HepG2 (cell line): Measurements from ENCODE around the gene ATE1. TPM values are rescaled to one million over a fixed set of nuclear protein-coding genes. Genes with fewer than 3 reads are reported as not detected.

Experiments
- DMAP1 ChIP-seq: IDR thresholded peaks from 2 replicates; pipeline ENCODE4 v1.6.1; 2016
- DNMT3B ChIP-seq: conservative IDR thresholded peaks from 2 replicates; pipeline ENCODE4 v1.6.1; 2016; ENCODE audit warnings: missing biosample characterization, control low read depth
- ESRRA ChIP-seq: sonication (generic); formaldehyde crosslinking; IDR thresholded peaks from 2 replicates; pipeline ENCODE4 v1.5.1; 2020; ENCODE audit warnings: mild to moderate bottlenecking, low read depth, missing genetic modification reagents
- FOXA3 ChIP-seq: IDR thresholded peaks from 2 replicates; pipeline ENCODE4 v1.6.1; 2016; ENCODE audit warnings: missing genetic modification reagents, missing compliant biosample characterization
- KIAA2018 ChIP-seq: sonication (generic); formaldehyde crosslinking; IDR thresholded peaks from 2 replicates; pipeline ENCODE4 v1.5.0; 2020; ENCODE audit warnings: mild to moderate bottlenecking, missing genetic modification reagents, borderline replicate concordance
- LCORL ChIP-seq, 2 experiments: fragments of 450-650 bp in 1 of 2; sonication (generic) in 1 of 2; formaldehyde crosslinking in 1 of 2; IDR thresholded peaks; 2 replicates each; pipeline versions ENCODE4 v1.5.0 to v1.6.1; 2017 to 2020; ENCODE audit warnings: antibody characterized with exemption in 1 of 2, missing genetic modification reagents in 1 of 2
- MAFK ChIP-seq, 2 experiments: IDR thresholded peaks in 1 of 2; conservative IDR thresholded peaks in 1 of 2; 2 replicates each; pipeline ENCODE4 v1.6.1; 2011; ENCODE audit warnings: improper control_type of control experiment in 2 of 2, low read length in 2 of 2
- RORA ChIP-seq: sonication (generic); formaldehyde crosslinking; IDR thresholded peaks from 2 replicates; pipeline ENCODE4 v1.5.0; 2020; ENCODE audit warnings: mild to moderate bottlenecking, missing genetic modification reagents, moderate library complexity
- SIN3B ChIP-seq: fragments of 150-350 bp; IDR thresholded peaks from 2 replicates; pipeline ENCODE4 v1.6.1; 2014; ENCODE audit warnings: low read length
- SIX4 ChIP-seq: sonication (generic); formaldehyde crosslinking; IDR thresholded peaks from 2 replicates; pipeline ENCODE4 v1.4.0; 2020; ENCODE audit warnings: missing genetic modification reagents
- TCF12 ChIP-seq, 2 experiments: fragments of 450-650 bp in 1 of 2; sonication (generic) in 1 of 2; formaldehyde crosslinking in 1 of 2; IDR thresholded peaks; 2 replicates each; pipeline versions ENCODE4 v1.6.1 to v1.8.0; 2017 to 2022; ENCODE audit warnings: antibody characterized with exemption in 1 of 2, mild to moderate bottlenecking in 1 of 2, missing genetic modification reagents in 1 of 2, moderate library complexity in 1 of 2
- ZFP90 ChIP-seq: sonication (generic); formaldehyde crosslinking; IDR thresholded peaks from 2 replicates; pipeline ENCODE4 v1.8.0; 2022; ENCODE audit warnings: missing genetic modification reagents, mild to moderate bottlenecking, inconsistent platforms, borderline replicate concordance
- ZGPAT ChIP-seq: IDR thresholded peaks from 2 replicates; pipeline ENCODE4 v1.6.1; 2016; ENCODE audit warnings: mild to moderate bottlenecking
- ZNF232 ChIP-seq: sonication (generic); formaldehyde crosslinking; IDR thresholded peaks from 2 replicates; pipeline ENCODE4 v1.4.0; 2020; ENCODE audit warnings: missing genetic modification reagents, borderline replicate concordance
- ZNF552 ChIP-seq: sonication (generic); formaldehyde crosslinking; IDR thresholded peaks from 2 replicates; pipeline ENCODE4 v1.9.0; 2022; ENCODE audit warnings: missing genetic modification reagents, mild to moderate bottlenecking, borderline replicate concordance
- ZNF800 ChIP-seq: sonication (generic); formaldehyde crosslinking; IDR thresholded peaks from 2 replicates; pipeline ENCODE4 v1.4.0; 2020; ENCODE audit warnings: missing genetic modification reagents
- ZSCAN21 ChIP-seq: sonication (generic); formaldehyde crosslinking; IDR thresholded peaks from 2 replicates; pipeline ENCODE4 v1.8.0; 2022; ENCODE audit warnings: mild to moderate bottlenecking, missing genetic modification reagents, moderate library complexity, borderline replicate concordance
- ZSCAN25 ChIP-seq: sonication (generic); formaldehyde crosslinking; IDR thresholded peaks from 2 replicates; pipeline ENCODE4 v1.8.0; 2022; ENCODE audit warnings: mild to moderate bottlenecking, missing genetic modification reagents
- ZSCAN29 ChIP-seq: sonication (generic); formaldehyde crosslinking; conservative IDR thresholded peaks from 2 replicates; pipeline ENCODE4 v1.4.0; 2020; ENCODE audit warnings: mild to moderate bottlenecking, missing genetic modification reagents
- polyA plus RNA-seq, 8 experiments: library from polyadenylated mRNA; depleted of rRNA in 3 of 8; stranded (reverse) in 7 of 8; unstranded in 1 of 8; fragments of >200 nt; fragmentation: Illumina TruSeq in 4 of 8; extraction: Trizol in 4 of 8; gene quantifications; 2 replicates each; pipeline versions ENCODE4 v1.2.1 to v1.2.3, GENCODE V29; 2011 to 2016; ENCODE audit warnings: low read depth in 4 of 8, missing spikeins in 1 of 8, mixed read lengths in 1 of 8; ENCODE audit not compliant: insufficient read depth in 1 of 8
- total RNA-seq, 5 experiments: library from RNA; depleted of rRNA; stranded (reverse); fragments of >200 nt; fragmentation: Illumina TruSeq; extraction: Trizol; gene quantifications; 2 replicates each; pipeline ENCODE4 v1.2.3, GENCODE V29; 2016; ENCODE audit warnings: low read depth in 1 of 5

ATE1 gene
- total and polyA plus RNA-seq, 2 of the 13 experiments (the other 11 are each of a cell fraction or from before 2014, with no cell fraction given) = 17.5 to 42.2 TPM

GRCh38 chr10:121935702-121936101 is 7.9 kb upstream of the ATE1 start (continued):
- TF ChIP-seq TCF12 (IDR thresholded peaks at IDR 0.05) = no peak
- TF ChIP-seq TCF12 (CRISPR knock-in tag; IDR thresholded peaks at IDR 0.05) = no peak
- peak; percentile 44; the same call in 1 of the 2 replicates for TF ChIP-seq DMAP1
- TF ChIP-seq RORA (CRISPR knock-in tag) = no peak
- no peak for TF ChIP-seq ZFP90
- TF ChIP-seq ZNF232 (CRISPR knock-in tag) = no peak
- no peak for TF ChIP-seq ZNF552 (CRISPR knock-in tag)
- TF ChIP-seq DNMT3B (CRISPR knock-in tag) = no peak
- TF ChIP-seq ZSCAN29 = 0 out of 2 replicates have a peak, but pooled peaks have one; percentile 67
- no peak for TF ChIP-seq LCORL (IDR thresholded peaks at IDR 0.05)
- TF ChIP-seq LCORL (CRISPR knock-in tag; IDR thresholded peaks at IDR 0.05) = peak; percentile 35; the same call in 1 of the 2 replicates
- no peak for TF ChIP-seq KIAA2018 (CRISPR knock-in tag)
- peak; percentile 82 for TF ChIP-seq FOXA3 (CRISPR knock-in tag)
- no peak for TF ChIP-seq ZSCAN25 (CRISPR knock-in tag)
- TF ChIP-seq ZGPAT (CRISPR knock-in tag) = peak; percentile 76
- TF ChIP-seq SIX4 (CRISPR knock-in tag) = no peak; the same call in 1 of the 2 replicates
- no peak for TF ChIP-seq ZNF800 (CRISPR knock-in tag)
- peak; percentile 63; the same call in 1 of the 2 replicates for TF ChIP-seq ESRRA
- no peak for TF ChIP-seq ZSCAN21
- no peak for TF ChIP-seq MAFK (conservative IDR thresholded peaks at IDR 0.05 in 1 of 2, IDR thresholded peaks at IDR 0.05 in 1 of 2; ENCODE audit: low read length in 2 of 2)
- TF ChIP-seq SIN3B = no peak
